ENCODE measurements around the gene MTRR. TPM values are rescaled to one million over a fixed set of nuclear protein-coding genes. Genes with fewer than 3 reads are reported as not detected.

Gene MTRR
- total and polyA plus RNA-seq, 12 donors, result 9.3 to 66.0 (median 38.2) TPM

GRCh38 chr5:7894860-7895259 is 25.9 kb downstream of the MTRR start:
- Histone ChIP-seq H3K36me3 (replicated peaks in 1 of 2) (peaks cover 0 to 74% of the 10 kb centered on the region in 2 donors), H3K27ac (no peak overlapping the region), H3K27me3 (no peaks in the 10 kb centered on the region), H3K4me1 (replicated peaks in 1 of 2) (no peaks in the 10 kb centered on the region), H3K9me3 (replicated peaks in 1 of 3) (no peaks in the 10 kb centered on the region), H3K4me3 (no peak overlapping the region)
- TF ChIP-seq POLR2A (IDR thresholded peaks at IDR 0.05) (no peak), CTCF (IDR thresholded peaks at IDR 0.05) (no peak)
- intact Hi-C loops (cut with DNase I), result no loop called here
- DNase-seq, result no peak
- WGBS, 4 donors, result 73 to 91% (median 84%) methylated on average over 2 of the region's 2 CpGs

- H3K36me3 ChIP-seq (replicated peaks in 1 of 2), result peaks cover 0 to 88% of the 10 kb centered on the region in 2 donors
These were observed 28.2 kb downstream of the MTRR start for GRCh38 chr5:7897014-7897600.

GRCh38 chr5:7902201-7902600 is 33.3 kb downstream of the MTRR start:
- 62 to 94% (median 83%) methylated on average over 3 of the region's 3 CpGs for WGBS, 4 donors
- TF ChIP-seq CTCF (IDR thresholded peaks at IDR 0.05) (no peak), POLR2A (IDR thresholded peaks at IDR 0.05) (no peak)
- Histone ChIP-seq H3K36me3 (replicated peaks in 1 of 2) (peaks cover 0 to 53% of the 10 kb centered on the region in 2 donors), H3K4me3 (no peak overlapping the region), H3K4me1 (replicated peaks in 1 of 2) (no peaks in the 10 kb centered on the region), H3K27ac (no peak overlapping the region), H3K27me3 (no peaks in the 10 kb centered on the region), H3K9me3 (replicated peaks in 1 of 3) (no peaks in the 10 kb centered on the region)
- DNase-seq, result no peak
- intact Hi-C loops (cut with DNase I), result no loop called here

More at GRCh38 chr5:7897014-7897600, 28.2 kb downstream of the MTRR start:
- H3K9me3 ChIP-seq (replicated peaks in 1 of 3), result no peaks in the 10 kb centered on the region
- no peak overlapping the region for H3K4me3 ChIP-seq
- H3K4me1 ChIP-seq (replicated peaks in 1 of 2), result no peaks in the 10 kb centered on the region
- H3K27me3 ChIP-seq, result no peaks in the 10 kb centered on the region
- WGBS, 4 donors, result 68 to 82% (median 75%) methylated on average over 5 of the region's 5 CpGs
- peak in 1 of 7 donors; percentile 17 for DNase-seq
- TF ChIP-seq POLR2A (IDR thresholded peaks at IDR 0.05) (no peak), CTCF (IDR thresholded peaks at IDR 0.05) (no peak)
- H3K27ac ChIP-seq, result no peak overlapping the region
- intact Hi-C loops (cut with DNase I), result no loop called here

- no peak for DNase-seq
- H3K36me3 ChIP-seq (replicated peaks in 1 of 2), result peaks cover 0 to 46% of the 10 kb centered on the region in 2 donors
- H3K27me3 ChIP-seq, result no peaks in the 10 kb centered on the region
- intact Hi-C loops (cut with DNase I), result no loop called here
- H3K4me1 ChIP-seq (replicated peaks in 1 of 2), result no peaks in the 10 kb centered on the region
- TF ChIP-seq CTCF (IDR thresholded peaks at IDR 0.05) (no peak), POLR2A (IDR thresholded peaks at IDR 0.05) (no peak)
- H3K4me3 ChIP-seq, result no peak overlapping the region
- WGBS, 4 donors, result 93 to 96% (median 95%) methylated on average over 9 of the region's 9 CpGs
- no peak overlapping the region for H3K27ac ChIP-seq
- H3K9me3 ChIP-seq (replicated peaks in 1 of 3), result peaks cover 0 to 6% (median 3%) of the 10 kb centered on the region in 3 donors
These were observed 34.0 kb downstream of the MTRR start for GRCh38 chr5:7902666-7903625.

All from adrenal gland (tissue), 12 donors.